Uterus (tissue), 4 donors: Measurements from ENCODE around the gene A2M. TPM values are rescaled to one million over a fixed set of nuclear protein-coding genes. Genes with fewer than 3 reads are reported as not detected.
"Not testable (repeated sequence)": the region's sequence is repeated elsewhere in the genome, so short reads cannot be mapped to it uniquely, and the experiment has no call there.

ENCODE experiments used
- DNase-seq, 2 donors: peaks; one replicate each; pipeline ENCODE4 v3.0.0-alpha.2; 2019 to 2020
- H3K27ac ChIP-seq, 2 donors: fragments of 200-600 bp; sonication (generic); 1 replicate in 1 of 2; 2 replicates in 1 of 2; pipeline ENCODE4 v1.5.1; 2016 to 2018
- H3K27me3 ChIP-seq, 2 donors: fragments of 200-600 bp; sonication (generic); one replicate each; pipeline ENCODE4 v1.5.1; 2018 to 2019; ENCODE audit warnings: control low read depth in 1 of 2
- H3K36me3 ChIP-seq, 2 donors: fragments of 200-600 bp; sonication (generic); one replicate each; pipeline ENCODE4 v1.5.1; 2019; ENCODE audit warnings: control low read depth in 1 of 2
- H3K4me1 ChIP-seq, 2 donors: fragments of 200-600 bp; sonication (generic); one replicate each; pipeline ENCODE4 v1.5.1; 2018 to 2019; ENCODE audit warnings: control low read depth in 1 of 2
- H3K4me3 ChIP-seq, 2 donors: fragments of 200-600 bp; sonication (generic); 1 replicate in 1 of 2; 2 replicates in 1 of 2; pipeline ENCODE4 v1.5.1; 2018 to 2019; ENCODE audit warnings: mild to moderate bottlenecking in 1 of 2
- H3K9me3 ChIP-seq, 2 donors: fragments of 200-600 bp; sonication (generic); one replicate each; pipeline ENCODE4 v1.5.1; 2019; ENCODE audit warnings: control low read depth in 1 of 2
- POLR2A ChIP-seq, 2 donors: fragments of 450-650 bp; IDR thresholded peaks; one replicate each; pipeline ENCODE4 v1.6.1; 2016; ENCODE audit warnings: antibody characterized with exemption in 2 of 2, mild to moderate bottlenecking in 1 of 2, moderate library complexity in 1 of 2
- intact Hi-C: fragments of 100-400 bp; cut with DNase I; formaldehyde crosslinking; loops from one replicate; pipeline ENCODE4 v1.15.1; 2023; ENCODE audit warnings: low total_unique reads
- total RNA-seq, 4 donors: library from RNA; depleted of rRNA in 3 of 4; stranded (reverse); fragments of >200 nt in 3 of 4; gene quantifications; one replicate each; pipeline versions ENCODE4 v1.1.0 to v1.2.4, GENCODE V29; 2014 to 2023
- TF ChIP-seq, protein P1 (sequence below), 4 experiments: fragments of 200-600 bp in 2 of 4; fragments of 450-650 bp in 2 of 4; sonication (generic) in 2 of 4; IDR thresholded peaks; one replicate each; pipeline ENCODE4 v1.5.1; 2016 to 2019; ENCODE audit warnings: antibody characterized with exemption in 4 of 4, mild to moderate bottlenecking in 2 of 4, moderate library complexity in 1 of 4
- donor health status: DM: yes; HTN: yes; CAD: no.

A2M gene
- total RNA-seq, 4 donors from 2014 or later = 305 to 1,063 (median 353) TPM

DNA sequence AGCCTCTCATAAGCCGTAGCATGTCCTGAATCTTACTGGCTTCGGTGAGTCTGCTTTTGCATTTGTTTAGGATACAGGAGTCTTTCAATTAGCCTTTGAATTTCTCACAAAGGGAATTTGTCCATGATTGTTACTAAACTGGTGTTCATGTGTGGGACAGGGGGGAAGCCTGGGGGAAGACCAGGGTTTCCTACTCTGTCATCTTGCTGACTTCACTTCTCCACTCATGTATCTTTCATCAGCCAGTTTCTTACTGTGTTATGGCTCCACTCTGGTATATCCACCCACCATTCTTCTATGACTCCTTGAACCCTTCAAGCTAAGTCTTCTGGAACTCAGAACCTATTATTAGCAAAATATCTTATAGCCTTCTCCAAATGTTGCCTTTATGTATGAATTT lies 31.7 kb upstream of the A2M start:
- Histone ChIP-seq H3K27me3 (no peaks in the 10 kb centered on the region), H3K9me3 (no peaks in the 10 kb centered on the region), H3K4me1 (no peaks in the 10 kb centered on the region), H3K27ac (no peak overlapping the region), H3K36me3 (no peaks in the 10 kb centered on the region), H3K4me3 (no peak overlapping the region)
- no peak for TF ChIP-seq POLR2A (IDR thresholded peaks at IDR 0.05)
- DNase-seq = no peak
- intact Hi-C loops = no loop called here

DNA sequence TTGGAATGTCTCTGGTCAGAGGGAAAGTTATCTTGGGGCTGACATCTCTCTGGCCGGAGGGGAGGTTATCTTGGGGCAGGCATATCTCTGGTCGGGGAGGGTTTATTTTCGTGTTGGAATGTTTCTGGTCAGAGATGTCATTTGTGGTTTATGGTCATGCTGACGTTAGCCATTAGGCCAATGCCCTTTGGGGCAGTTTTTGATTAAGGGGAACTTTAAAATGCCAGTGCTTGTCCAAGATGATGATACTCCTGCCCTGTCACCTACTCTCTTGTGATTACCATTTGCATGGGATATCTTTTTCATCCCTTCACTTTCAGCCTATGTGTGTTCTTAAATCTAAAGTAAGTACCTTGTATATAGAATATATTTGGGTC lies 29.0 kb upstream of the A2M start:
- H3K4me1 ChIP-seq = no peaks in the 10 kb centered on the region
- no peak for DNase-seq
- no peak overlapping the region for H3K4me3 ChIP-seq
- TF ChIP-seq POLR2A (IDR thresholded peaks at IDR 0.05) = no peak
- TF ChIP-seq, protein P1, sequence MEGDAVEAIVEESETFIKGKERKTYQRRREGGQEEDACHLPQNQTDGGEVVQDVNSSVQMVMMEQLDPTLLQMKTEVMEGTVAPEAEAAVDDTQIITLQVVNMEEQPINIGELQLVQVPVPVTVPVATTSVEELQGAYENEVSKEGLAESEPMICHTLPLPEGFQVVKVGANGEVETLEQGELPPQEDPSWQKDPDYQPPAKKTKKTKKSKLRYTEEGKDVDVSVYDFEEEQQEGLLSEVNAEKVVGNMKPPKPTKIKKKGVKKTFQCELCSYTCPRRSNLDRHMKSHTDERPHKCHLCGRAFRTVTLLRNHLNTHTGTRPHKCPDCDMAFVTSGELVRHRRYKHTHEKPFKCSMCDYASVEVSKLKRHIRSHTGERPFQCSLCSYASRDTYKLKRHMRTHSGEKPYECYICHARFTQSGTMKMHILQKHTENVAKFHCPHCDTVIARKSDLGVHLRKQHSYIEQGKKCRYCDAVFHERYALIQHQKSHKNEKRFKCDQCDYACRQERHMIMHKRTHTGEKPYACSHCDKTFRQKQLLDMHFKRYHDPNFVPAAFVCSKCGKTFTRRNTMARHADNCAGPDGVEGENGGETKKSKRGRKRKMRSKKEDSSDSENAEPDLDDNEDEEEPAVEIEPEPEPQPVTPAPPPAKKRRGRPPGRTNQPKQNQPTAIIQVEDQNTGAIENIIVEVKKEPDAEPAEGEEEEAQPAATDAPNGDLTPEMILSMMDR (IDR thresholded peaks at IDR 0.05) = no peak
- intact Hi-C loops = no loop called here
- no peak overlapping the region for H3K27ac ChIP-seq
- H3K27me3 ChIP-seq = no peaks in the 10 kb centered on the region
- no peaks in the 10 kb centered on the region for H3K36me3 ChIP-seq
- no peaks in the 10 kb centered on the region for H3K9me3 ChIP-seq

GRCh38 chr12:9143929-9144729 lies 28.4 kb upstream of the A2M start:
- no peaks in the 10 kb centered on the region for H3K27me3 ChIP-seq
- H3K27ac ChIP-seq = no peak overlapping the region
- no peaks in the 10 kb centered on the region for H3K4me1 ChIP-seq
- no peaks in the 10 kb centered on the region for H3K9me3 ChIP-seq
- H3K4me3 ChIP-seq = no peak overlapping the region
- no peak for TF ChIP-seq POLR2A (IDR thresholded peaks at IDR 0.05)
- TF ChIP-seq, protein P1 (IDR thresholded peaks at IDR 0.05) = no peak
- intact Hi-C loops = no loop called here
- H3K36me3 ChIP-seq = no peaks in the 10 kb centered on the region
- no peak for DNase-seq

DNA sequence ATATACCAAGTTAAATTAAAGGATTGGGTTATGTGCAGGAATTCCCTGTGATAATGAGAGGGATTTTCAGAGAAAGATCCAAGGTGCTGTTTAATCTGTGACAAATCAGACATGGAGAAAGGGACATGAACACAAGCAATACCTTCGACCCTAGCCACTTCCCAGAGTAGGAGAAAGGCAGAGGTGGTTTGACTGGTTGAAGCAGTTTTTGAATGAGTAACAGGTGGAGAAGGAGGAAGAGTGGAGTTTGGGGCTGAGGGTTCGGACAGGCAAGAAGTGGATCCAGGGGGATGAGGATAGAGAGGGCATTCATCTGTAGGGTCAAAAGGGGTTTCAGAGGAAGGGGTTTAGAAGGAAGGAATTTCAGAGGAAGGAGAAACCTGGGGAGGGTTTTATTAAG lies 27.4 kb upstream of the A2M start:
- H3K9me3 ChIP-seq = no peaks in the 10 kb centered on the region
- intact Hi-C loops = no loop called here
- no peaks in the 10 kb centered on the region for H3K36me3 ChIP-seq
- H3K4me1 ChIP-seq = no peaks in the 10 kb centered on the region
- no peak overlapping the region for H3K27ac ChIP-seq
- no peaks in the 10 kb centered on the region for H3K27me3 ChIP-seq
- TF ChIP-seq, protein P1 (IDR thresholded peaks at IDR 0.05) = no peak
- no peak for TF ChIP-seq POLR2A (IDR thresholded peaks at IDR 0.05)
- no peak for DNase-seq
- no peak overlapping the region for H3K4me3 ChIP-seq

DNA sequence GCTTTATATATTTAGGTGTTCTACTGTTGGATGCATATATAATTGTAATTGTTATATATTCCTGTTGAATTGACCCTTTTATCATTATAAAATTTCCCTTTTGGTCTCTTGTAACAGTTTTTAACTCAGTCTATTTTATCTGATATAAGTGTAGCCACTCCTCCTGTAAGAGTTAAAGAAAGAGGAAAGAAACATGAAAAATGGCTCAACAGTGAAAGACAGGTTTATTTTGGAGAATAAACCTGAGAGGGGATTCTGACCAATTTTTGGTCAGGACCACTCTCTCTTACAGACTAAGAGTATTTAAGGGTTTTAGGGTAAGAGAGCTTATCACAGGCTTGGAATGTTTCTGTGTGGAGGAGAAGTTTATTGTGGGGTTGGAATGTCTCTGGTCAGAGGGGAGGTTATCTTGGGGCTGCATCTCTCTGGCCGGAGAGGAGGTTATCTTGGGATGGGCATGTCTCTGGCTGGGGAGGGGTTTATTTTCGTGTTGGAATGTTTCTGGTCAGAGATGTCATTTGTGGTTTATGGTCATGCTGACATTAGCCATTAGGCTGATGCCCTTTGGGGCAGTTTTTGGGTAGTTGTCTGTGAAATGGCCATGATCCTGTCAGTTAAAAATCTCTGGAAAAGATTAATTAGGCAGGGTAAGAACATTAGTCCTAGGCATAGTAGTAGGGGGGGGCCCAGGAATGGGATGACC lies 24.0 kb upstream of the A2M start:
- H3K4me1 ChIP-seq, H3K9me3 ChIP-seq, H3K27ac ChIP-seq, H3K36me3 ChIP-seq, intact Hi-C loops, H3K27me3 ChIP-seq, DNase-seq, H3K4me3 ChIP-seq: not testable (repeated sequence)

DNA sequence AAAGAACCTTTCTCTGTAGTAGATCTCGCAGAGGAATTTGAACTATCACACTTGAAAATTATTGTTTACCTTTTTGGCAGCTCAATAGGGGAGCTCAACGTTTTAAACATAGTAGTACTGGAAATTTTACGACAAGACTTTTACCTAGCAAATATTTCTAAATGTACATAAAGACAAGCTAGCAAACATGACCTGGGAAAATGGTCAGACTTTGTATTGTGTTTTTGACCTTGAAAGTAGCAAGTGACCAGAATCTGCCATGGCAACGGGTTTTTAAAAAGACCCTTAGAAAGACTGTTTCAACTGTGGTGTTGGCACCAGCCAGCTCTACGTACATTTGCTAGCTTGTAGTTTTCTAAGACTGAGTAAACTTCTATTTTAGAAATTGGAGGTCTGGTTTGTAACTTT lies 20.2 kb upstream of the A2M start:
- Histone ChIP-seq H3K4me1 (no peaks in the 10 kb centered on the region), H3K9me3 (no peaks in the 10 kb centered on the region), H3K36me3 (no peaks in the 10 kb centered on the region), H3K27me3 (no peaks in the 10 kb centered on the region), H3K27ac (no peak overlapping the region), H3K4me3 (no peak overlapping the region)
- intact Hi-C loops = no loop called here
- TF ChIP-seq, protein P1 (IDR thresholded peaks at IDR 0.05) = no peak
- TF ChIP-seq POLR2A (IDR thresholded peaks at IDR 0.05) = no peak
- no peak for DNase-seq
